CD4-positive, alpha-beta T cell treated with Interferon alpha-2 for 1 hour (primary cell): ENCODE results near the gene MORN5.

ENCODE experiments used
- DNase-seq, 2 donors: peaks; one replicate each; pipeline ENCODE4 v3.0.0-alpha.2; 2020 to 2022

The MORN5 gene

DNA sequence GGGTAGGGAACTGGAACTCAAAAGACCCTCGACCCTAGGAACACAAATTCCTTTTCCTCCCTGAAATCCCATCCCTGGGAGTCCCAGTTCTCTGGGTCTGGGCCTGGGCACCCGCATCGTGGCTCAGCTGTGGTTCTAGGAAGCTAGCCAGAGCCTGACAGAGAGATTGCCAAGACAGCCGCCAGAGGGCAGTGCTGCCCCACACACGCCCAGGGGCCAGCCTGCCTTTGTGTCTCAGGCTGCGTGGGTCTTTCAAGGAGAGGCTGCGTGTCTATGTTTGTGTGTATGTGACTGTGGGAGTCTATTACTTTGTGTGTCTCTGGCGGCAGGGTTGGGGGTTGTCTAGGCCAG, 34.6 kb upstream of the MORN5 start:
- peak; percentile 74 to 78 for DNase-seq

DNA sequence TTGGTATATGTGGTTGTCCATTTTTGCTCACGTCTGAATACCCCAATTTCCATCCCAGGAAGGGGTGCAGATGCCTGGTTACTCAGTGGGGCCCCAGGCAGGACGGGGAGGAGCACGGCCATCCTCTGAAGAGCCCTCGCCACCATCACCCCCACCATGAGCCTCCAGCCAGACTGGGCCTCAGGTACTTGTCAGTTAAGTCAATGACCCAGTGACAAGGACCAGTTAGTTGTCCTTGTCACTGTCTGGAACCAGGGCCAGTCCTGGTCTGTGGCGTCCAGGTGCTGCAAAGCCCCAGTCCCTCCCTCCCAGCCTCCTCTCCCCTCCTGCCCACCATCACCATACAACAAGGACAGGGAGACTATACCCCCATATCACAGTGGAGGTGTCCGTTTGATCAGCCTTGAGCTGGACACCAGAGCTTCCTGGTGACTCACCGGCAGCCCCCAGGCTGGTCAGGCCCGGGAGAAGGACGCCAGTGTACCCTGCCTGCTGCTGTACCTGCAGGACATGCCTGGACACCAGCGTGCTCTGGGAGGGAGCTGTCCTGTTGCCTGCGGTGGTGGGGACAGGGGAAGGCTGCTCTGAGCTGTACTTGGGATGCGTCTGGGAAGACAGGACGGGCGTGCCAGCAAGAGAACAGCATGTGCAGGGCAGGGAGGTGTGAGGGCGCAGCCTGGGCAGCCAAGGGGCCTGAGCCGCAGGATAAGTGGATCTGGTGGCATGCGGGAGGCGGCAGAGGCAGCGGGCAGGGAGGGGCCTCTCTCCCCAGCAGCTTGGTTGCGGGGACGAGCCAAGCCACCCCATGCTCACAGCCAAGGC, 34.0 kb upstream of the MORN5 start:
- no peak for DNase-seq

DNA sequence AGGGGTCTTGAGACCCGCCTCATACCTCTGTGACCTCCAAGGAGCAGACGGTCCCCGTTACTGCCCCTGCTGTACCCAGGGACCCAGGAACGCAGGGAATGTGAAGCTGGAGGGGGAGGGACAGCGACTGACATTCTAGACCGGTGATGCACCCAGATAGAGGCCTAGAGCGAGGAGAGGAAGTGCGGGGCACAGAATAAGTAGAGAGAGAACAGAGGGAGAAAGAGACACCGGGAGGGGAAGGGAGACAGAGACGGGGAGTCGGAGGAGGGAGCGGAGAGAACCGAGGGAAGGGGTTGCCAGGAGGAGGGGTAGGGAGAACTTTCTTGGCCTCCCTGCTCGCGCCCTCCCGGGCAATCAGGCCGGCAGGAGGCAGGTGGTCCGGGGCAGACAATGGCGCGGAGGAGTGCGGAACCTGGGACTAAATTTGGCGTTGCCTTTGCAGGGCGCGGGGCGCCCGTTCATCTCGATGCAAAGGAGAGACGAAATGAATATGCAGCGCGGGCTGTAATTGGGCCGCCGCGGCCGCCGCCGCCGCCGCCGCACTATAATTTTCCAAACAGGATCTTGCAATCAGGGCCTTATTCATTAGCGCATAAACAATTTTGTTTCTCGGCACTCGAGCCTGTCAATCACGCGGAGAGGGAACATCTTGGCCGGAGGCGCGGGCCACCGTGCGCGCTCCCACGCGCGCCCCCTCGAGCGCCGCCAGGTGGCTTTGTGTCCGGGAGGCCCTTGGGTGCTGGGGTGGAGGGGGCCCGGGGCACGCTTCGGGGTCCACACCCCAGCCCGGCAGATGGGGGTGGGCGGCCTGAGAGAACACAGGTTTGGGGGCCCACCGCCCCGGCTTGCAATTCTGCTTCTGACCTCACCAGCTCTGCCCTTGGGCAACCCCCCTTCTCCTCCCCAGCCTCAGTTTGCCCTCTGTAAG, 33.1 kb upstream of the MORN5 start:
- DNase-seq: no peak

DNA sequence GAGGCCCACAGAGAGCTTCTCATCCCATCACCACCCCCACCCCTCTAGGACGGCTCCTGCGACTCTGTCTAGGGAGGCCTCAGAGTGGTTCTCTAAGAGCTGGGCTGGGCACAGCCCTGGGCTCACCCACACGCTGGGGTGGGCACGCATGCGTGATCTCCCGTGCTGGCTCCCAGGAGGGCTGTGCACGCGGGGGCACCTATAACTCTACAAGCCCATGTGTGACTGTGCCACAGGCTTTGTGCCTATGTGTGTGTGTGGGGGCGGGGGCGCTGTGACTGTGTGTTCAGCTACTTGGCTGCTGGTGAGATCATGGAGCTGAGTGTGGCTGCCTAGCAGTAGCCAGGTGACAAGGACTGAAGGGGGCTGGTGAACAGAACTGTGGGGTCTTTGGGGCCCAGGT, 32.3 kb upstream of the MORN5 start:
- no peak for DNase-seq

DNA sequence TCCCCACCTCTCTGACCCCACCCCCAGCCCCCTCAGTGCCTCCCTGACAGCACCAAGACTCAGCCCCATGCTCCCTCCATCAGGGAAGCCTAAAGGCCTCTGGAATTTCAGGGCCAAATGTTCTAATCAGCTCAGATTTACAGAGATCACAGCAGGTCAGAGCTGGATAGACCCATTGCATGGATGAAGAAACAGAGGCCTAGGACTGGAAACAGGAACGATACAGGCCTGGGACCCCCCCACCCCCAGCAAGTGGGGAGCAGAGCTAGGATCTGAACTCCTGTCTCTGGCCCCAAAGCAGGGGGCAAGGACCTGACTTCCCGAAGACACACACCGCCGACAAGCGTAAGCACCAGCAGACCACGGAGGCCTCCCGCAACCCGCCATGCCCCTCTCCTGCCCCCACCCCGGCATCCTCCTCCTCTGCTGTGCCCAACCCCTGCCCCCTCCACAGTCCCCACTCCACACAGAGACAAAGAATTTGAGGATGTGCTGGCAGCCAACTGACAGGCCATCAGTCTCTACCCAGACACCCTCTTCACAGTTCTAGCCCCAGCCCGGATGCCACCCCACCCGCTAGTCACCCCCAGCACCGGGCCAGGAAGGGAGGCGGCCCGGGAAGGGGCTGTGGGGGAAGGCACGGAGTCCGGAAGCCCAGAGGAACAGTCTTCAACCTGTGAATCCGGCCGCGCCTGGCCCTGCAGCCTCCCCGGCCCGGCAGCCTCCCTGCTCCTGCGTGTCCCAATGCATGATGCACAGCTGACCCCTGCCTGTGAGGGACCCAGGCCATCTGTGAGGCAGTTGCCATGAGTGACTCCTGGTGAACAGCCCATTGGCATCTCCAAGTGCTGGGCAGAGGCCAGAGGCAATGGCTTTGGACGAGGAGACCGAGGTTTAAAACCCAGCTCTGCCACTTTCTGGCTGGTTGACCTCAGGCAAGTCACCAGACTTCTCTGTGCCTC, 31.4 kb upstream of the MORN5 start:
- DNase-seq: peak in 1 of 2 donors; percentile 16

DNA sequence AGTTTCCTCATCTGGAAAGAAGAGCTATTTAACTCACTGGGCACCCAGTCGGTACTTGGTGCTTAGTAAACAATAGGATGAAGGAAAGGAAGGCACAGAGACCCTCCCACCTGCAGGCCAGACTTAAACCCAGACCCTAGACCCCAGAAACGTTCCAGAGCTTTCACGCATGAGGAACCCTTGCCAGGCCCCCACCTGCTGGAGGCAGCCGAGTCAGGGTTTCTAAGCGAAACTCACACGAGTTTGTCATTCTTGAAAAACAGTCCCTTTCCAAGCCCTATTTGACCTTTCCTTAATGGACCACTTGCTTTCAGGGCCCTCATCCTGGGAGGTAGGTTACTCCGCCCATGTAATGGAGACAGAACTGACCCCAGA, 30.8 kb upstream of the MORN5 start:
- DNase-seq: no peak

DNA sequence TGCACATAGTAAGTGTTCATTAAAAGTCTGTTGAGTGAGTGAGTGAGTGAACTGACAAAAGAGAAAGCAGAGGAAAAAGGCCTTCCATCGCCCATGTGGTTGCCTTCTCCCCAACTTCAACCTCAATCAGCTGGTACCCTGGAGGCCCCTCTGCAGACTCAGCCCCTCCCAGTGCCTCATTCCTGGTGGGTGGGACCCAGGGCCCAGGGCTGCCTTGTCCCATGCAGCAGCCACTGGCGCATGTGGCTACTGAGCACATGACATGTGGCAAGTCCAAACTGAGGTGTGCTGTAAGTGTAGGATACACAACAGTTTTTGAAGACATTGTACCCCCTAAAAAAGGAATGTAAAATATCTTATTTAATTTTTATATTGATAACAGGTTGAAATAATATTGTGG, 29.7 kb upstream of the MORN5 start:
- no peak for DNase-seq

DNA sequence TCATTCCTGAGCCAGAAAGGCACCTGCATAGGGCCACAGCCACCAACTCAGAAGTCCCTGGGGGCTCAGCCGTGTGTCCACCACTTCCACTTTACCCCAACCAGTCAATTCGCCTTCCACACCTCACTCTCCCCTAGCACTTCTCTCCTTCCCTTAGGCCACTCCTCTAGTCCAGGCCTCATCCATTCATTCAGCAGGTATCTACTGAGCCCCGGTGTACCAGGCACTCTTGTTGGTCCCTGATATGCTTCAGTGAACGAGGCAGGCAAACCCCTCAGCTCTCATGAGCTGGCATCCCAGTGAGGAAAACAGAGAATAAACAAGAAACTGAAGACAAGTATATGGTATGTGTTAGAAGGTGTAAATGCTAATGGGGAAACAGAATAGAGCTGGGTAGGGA, 28.9 kb upstream of the MORN5 start:
- no peak for DNase-seq

DNA sequence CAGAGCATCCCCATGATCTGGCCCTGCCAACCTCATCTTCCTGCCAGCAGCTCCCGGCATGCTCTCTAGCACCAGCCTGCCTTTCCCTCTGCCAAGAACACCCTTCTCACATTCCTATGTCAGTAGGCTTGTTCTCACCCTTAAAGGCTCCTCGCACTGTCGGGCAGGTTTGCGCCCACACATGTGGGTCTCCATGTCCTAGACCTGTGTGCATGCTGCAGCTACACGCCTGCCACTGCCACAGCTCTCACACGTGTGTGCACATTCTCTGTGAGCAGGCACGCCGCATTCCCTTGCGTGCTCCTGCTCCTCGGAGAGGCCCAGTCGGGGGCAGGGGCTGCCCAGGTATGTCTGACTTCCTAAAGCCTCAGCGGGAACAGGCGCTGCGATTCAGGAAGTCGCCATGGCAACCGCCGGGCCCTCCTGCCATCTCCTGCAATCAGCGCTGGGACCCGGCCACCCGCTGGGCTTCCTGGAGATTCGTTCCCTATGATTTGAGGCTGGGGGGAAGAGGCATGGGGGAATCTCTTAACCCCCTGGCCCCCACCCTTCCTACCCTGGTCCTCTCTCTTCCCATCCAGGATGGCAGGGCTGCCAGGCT, 28.2 kb upstream of the MORN5 start:
- DNase-seq: no peak

DNA sequence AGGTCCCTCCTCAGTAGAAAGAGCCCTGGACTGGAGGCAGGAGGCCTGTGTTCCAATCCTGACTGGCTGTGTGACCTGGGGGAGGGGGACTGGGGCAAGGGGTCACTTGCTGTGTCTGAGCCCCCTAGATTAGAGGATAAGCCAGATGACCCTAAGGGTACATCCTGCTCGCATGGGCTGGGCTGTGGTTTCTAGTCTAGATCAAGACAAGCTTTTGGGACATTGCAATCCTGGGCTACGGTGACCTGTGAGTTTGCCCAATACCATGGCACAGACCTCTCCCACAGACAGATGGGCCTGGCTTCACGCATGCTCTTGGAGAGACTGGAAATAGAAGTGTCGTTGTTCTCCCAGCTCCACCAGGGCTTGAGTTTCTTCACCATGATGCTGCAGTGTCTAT, 27.2 kb upstream of the MORN5 start:
- DNase-seq: no peak

DNA sequence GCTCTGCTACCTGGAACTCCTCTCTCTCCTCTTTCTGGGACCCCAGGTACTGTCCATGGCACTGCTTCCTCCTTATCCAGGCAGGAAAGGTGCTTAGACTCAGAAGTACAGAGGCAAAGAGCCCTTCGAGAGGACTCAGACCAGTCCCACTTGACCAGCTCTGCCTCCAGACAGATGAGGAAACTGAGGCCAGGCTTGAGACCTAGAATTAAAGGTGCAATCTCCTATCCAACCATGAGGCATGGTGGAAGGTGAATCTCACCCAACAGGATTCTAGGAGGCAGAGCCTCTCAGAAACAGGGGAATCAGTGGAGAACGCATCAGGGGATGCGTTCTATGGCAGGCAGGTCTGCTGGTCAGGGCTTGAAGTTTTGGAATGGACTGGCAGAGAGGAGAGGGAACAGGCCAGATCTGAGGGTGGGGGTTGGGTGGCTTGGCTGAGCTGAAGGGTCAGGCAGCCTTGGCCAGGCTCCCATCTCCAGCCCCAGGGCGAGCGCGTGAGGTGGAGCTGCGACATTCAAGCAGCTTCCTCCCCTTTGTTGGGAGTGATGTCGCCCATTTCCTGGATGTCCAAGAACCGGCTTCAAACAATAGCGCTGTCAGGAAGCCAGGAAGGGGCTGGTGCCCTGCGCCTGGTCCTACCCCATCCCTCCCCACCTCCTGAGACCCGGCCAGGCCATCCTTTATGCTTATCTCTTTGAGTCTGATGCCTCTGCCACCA, 26.3 kb upstream of the MORN5 start:
- DNase-seq: no peak

DNA sequence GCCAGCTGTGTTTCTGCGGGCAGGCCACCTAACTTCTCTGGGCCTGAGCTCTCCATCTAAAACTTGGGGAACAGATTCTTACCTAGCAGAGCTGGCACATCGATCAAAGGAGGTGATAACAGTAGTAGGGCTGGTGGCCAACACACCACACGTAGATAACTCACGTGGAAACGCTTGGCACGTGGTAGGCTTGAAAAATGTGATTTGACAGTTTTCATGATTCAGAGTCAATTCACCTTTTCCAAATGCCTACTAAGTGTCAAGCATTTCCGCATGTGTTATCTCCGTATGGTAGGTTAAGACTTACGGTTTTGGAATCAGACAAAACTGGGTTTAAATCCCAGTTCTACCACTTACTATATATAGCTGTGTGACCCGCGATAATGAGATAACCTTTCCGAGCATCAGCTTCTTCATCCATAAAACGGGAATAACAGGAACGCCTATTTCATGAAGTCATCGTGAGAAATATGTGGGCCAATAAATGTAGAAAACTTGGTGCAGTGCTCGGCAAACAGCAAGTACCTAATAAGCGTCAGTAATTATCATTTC, 25.6 kb upstream of the MORN5 start:
- DNase-seq: no peak

DNA sequence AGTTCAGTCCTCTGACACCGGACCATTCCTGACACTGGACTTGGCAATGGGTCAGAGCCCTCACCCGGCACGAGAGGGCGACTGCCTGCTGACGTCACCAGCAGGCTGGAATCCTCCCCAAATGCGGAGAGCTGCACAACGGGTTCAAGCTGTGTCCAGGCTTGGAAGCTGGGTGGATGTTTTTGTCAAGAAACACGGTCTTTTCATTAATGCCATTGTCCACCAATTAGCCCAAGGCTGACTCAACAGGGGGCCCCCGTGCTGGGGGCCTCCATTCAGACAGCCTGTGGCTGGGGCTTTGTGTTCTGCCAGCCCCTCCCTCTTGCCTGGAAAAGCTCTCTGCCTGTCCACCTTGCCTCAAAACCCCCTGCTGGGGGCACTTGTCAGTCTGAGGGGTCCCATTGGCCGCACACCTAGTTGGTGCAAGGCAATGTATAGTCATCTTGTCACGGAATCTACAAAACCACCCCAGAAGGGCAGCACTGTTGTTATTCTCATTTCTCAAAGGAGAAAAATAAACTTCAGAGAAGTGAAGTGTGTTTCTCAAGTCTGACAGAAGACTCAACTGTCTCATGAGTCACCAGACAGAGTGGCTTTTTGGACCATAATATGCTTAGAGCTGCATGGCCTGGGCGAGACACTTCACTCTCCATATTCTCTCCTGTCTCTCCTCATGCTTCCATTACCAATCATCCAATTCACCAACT, 24.7 kb upstream of the MORN5 start:
- no peak for DNase-seq

DNA sequence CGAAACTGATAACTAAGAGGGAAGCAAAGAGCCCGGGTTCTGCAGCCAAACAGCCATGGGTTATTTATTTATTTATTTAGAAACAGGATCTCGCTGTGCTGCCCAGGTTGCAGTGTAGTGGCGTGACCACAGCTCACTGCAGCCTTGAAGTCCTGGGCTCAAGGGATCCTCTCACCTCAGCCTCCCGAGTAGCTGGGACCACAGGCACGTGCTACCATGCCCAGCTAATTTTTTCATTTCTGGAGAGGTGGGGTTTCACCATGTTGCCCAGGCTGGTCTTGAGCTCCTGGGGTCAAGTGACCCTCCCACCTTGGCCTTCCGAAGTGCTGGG, 24.2 kb upstream of the MORN5 start:
- DNase-seq: no peak

DNA sequence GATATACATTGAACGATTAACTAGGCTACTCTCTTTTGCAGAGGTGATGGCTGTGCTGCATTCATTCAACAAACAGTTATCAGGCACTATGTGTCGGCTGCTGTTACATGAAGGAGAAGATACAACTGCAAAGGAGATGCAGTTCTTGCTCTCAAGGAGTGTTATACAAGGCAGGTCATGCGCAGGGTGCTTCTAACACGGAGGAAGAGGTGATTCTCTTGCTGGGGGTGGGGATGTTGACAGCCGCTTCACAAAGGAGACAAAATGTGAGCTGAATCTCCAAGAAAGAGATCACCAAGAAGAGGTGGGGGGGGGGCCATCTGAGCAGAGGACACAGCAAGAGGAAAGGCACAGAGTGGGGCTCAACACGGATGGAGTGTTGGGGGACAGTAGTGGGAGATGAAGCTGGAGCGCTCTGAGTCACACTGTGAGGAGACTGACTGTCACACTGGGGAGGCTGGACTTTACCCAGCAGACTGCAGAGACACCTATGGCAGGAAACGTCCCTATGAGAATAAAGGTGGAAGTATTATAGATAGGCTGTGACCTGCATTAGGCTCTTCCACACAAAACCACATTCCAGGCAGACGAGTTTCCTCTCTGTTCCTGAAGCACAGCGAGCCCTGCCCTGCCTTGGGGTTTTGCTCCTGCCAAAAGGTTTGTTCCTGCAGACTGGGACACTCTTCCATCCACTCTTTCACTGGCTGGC, 21.0 kb upstream of the MORN5 start:
- DNase-seq: no peak

DNA sequence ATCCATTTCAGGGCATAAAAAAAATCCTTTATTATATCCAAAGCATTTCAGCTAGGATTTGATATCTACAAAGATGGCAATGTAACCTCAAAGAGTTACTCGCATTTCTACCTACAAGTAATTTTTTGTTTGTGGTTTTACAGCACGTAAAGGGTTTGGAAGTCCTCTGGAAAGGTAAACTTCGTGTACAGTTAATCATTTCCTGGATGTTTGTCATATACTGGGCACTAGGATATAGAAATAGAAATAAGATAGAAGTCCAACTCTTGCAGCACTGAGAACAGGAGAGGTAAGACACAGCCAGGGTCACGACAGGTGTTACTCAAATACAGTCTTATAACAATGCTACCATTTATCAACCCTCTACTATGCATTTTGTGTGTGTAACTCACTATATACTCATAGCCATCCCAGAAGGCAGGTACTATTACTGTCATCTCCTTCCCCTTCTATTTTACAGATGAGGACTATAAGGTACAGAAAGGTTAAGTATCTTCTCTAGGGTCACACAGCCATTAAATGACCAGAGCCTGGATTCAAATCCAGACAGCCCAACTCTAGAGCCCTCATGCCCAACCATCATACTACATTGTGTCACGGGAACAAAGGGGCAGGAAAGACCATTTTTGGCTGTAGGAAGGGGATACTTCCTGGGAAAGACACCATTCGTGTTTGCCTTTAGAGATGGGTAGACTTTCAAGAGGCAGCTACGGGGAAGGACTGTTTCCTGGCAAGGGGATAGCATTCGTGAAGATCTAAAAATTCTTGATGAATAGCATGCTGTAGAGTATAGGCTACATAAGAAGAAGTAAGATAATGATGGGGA, 19.1 kb upstream of the MORN5 start:
- no peak for DNase-seq

DNA sequence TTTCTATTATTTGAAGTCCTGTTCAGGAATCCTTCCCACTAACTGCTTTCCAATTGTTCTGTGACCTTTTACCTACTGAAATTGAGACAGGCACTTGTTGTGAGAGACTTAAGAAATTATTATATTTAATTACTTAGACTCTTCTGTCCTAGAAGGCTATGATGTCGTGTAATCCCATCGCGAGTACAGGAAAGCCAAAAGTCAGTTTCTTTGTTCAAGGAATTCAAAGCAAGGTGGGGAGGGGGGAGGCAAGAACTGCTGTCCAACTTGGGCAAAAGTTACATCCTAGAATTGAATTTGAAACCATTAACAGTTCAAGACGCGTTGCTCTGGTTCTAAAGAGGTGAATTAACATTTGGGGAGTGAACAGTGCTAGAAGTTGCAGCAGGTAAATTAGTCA, 18.0 kb upstream of the MORN5 start:
- no peak for DNase-seq

DNA sequence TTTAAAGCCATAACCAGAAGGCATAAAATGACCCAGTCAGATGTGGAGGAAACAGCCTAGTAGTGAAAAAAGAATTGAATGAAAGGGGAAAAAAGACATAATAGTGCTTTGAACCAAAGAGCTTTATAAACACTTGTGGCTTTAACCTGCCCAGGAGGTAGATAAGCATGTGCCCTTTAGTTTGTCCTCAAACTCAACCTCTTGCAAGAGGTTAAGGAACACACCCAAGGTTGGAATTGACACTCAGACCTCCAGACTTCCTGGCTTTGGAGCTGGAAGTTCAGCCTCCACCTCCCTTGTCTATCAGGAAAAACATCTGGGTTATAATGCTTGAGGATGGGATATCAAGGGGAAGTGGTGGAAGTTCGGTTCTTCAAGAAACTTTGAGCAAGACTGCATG, 16.4 kb upstream of the MORN5 start:
- no peak for DNase-seq

DNA sequence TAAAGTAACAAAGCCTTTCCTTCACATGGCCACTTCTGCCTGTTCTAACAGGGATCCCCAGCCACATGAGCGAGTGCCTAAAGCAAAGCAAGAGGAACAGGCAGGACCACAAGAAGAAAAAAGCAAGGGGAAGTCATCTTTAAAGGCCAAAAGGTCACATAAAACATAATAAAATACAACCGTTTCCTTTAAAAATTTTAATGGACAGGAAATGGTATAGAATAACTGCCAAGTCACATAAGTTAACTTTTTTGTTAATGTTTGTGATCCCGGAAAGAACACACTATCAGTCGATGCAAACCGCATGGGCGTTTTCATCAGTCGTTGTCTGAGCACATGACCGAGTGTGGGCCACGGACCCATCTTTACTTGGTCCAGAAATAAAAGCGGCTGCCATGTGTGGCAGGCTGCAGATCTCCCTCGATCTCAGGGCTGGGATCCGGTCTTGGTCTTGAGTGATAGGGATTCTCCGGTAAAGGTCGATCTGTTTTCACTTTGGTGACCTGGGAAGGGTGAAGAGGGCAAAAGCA, 15.8 kb upstream of the MORN5 start:
- DNase-seq: no peak
